Fibroblast of skin of right quadriceps (primary cell): Measurements from ENCODE around the gene MTG2.

Experiments
- DNase-seq: peaks from one replicate; pipeline ENCODE4 v3.0.0-alpha.2; 2013

Gene MTG2

DNA sequence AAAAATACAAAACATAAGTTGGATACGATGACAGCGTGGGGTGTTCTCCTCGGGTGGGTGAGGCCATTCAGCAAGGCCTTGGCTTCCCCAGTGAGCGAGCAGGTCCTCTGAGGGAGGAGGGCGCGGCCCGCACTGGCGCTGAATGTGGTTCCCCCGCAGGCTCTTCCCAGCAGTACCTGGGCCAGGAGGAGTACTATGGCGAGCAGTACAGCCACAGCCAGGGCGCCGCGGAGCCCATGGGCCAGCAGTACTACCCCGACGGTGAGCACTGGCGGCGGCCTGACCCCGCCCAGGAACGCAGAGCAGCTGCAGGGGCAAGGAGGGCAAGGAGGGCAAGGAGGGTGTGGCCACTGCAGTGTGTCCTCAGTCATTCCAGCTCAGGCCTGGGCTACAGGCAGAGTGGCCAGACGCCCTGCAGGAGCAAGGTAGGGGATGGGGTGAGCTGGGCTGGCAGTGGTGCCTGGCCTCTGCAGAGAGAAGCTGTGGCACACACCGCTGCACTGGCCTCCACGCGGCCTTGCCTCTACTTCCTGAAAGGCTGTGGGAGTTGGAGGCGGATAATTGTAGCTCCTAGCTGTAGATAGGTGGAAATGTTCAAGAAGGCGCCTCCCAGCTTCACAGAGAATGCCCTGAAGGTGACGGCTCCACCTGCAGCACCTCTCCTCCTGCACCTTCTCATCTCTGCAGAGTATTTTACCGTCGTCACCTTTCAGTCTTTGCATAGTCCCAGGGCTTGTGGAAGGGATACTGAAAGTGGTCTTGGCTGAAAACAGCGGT lies 18.7 kb upstream of the MTG2 start:
- no peak for DNase-seq

DNA sequence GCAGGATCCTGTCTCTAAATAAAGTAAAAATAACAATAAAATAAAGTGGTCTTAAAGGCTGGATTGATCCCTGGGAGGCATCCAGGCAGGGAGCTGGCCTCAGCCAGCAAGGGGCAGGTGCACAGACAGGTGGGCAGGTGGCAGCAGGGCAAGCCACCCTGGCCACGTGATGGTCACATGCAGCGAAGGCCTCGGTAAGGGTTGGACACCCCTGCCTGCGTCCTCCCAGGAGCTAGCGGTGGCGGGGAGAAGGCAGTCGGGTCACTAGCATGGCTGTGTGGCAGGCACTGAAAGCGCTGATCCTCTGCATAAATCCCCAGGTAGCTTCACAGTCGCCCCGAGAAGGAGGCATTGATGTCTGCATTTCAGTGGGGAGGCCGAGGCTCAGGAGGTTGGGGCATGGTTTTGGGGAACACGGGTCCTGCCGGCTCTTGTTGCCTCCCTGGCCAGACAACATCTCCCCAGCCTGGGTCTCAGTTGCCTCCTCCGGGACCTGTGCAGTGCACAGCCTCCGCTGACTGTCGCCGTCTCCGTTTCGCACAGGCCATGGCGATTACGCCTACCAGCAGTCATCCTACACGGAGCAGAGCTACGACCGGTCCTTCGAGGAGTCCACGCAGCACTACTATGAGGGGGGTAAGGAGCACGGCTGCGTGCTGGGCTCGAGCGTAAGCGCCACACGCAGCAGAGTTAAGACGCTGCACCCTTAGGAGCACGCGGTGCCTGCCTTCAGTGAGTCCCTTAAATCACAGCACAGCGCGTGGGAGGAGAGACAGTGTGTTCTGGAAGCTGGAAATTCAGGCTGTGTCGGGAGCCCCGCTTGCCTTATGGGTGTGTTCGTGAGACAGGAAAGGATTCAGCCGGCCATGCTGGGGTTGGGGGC lies 17.7 kb upstream of the MTG2 start:
- DNase-seq, result no peak

DNA sequence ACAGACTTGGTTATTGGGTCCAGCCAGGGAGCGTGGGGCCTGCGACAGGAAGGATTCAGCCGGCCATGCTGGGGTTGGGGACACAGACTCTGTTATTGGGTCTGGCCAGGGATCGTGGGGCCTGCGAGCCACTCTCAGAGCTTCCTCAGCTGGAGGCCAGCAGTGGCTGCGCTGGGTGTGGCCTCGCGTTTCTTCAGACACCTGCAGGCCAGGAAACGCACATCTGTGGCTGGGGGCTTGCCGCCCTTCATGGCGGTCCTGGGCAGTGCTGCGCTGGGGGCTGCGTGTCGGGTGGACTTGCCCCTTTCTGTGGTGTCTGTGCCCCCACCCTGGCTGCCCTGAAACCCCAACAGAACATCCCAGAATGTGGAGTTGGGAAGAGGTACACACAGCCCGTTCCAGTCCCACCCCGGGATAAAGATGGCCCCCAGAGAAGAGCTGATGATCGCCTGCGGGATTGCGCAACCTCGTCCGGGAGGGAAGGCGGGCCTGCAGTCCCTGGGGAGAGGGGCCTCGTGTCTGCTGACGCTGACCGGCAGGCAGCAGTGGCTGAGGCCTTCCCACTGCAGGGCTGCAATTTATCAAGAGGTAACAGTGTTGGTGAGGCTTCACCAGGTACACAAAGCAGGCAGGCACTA lies 16.9 kb upstream of the MTG2 start:
- DNase-seq, result no peak

DNA sequence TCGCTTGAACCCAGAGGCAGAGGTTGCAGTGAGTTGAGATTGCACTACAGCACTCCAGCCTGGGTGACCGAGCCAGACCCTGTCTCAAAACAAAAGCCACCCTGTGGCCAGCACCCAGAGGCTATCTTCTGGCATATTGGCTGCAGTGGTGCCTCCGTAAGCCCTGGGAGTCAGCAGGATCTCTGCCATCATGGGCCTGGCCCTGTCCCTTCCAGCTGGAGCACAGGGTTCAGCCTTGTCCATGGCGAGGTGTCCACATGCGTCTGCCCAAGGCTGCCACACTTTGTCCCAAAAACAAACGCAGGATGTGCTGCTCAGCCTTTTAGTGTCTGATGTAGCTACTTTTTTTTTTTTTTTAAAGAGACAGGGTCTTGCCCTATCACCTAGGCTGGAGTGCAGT lies 15.4 kb upstream of the MTG2 start:
- no peak for DNase-seq

DNA sequence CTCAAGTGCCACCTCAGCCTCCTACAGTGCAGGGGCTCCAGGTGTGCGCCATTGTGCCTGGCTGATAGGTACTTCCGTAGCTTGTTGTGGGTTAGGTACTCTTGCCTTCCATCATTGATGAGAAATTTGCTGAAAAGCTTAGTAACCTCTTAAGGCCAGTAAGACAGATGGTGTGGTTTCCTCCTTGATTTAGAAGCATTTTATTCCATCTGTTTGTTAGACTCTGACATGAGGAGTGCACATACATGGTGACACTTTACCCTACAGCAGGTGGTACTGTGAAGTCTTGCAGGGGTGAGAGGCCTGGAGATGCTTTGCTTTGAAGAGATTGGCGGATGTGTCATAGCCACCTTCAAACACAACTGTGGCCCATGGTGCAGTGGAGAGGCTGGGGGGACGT lies 14.8 kb upstream of the MTG2 start:
- DNase-seq, result no peak

DNA sequence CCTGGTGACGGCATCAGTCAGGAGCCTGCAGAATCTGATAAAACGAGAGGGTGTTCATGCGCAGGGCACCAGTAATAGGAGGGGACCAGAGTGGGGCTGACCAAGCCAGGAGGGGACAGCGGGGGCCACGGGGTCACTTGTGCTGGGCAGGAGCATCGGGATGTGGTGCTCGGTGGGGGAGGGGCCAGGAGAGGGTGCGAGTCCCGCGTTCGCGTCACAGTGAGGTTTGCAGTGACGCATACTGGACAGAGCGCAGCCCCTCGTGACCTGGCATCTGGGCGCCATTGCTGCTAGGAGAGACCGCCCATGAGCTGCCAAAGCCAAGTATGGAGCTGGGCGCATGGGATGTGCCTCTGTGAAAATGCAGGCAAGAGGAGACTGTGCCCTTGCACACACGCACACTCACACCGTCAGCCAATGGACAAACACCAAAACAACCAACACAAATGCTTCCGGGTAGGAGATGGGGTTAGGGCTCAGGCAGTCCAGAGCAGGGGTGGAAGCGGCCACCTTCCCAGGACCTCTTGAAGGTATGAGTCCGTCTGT lies 13.9 kb upstream of the MTG2 start:
- DNase-seq, result no peak

DNA sequence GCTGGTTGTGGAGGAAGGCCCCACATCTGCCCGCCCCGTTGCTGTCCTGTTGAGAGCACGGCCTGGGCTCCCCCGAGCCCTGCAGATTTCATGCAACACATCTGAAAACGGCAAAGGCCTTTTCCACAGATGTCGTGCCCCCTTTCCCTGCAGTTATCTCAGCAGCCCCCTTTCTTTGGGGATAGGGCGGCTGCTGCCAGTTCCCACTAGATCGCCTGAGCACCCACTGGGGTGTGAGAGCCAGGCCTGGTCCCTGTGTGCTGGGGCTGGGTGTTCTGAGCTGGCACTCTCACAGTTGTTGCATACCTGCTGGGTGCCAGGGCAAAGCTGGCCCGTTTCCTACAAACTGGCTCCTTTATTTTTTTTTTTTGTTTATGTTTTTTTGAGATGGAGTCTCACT lies 12.3 kb upstream of the MTG2 start:
- DNase-seq, result no peak

DNA sequence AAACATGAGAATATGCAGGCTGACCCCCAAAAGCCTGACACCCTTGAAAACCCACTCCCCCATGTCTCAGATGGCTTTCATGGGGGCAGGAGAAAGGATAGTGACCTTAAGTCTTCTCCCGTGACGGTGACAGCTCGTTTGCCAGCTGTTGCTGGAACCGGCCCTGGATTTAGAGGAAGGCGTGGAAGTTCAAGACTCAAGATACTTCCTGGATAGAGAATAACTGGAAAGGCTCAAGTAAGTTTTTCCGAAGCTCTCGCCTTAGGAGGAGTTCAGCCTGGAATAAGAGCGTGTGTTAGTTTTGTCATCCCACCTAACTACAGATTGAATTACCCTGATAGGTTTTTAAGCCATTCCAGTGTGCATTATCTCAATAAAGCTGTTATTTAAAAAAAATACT lies 11.6 kb upstream of the MTG2 start:
- DNase-seq, result no peak

DNA sequence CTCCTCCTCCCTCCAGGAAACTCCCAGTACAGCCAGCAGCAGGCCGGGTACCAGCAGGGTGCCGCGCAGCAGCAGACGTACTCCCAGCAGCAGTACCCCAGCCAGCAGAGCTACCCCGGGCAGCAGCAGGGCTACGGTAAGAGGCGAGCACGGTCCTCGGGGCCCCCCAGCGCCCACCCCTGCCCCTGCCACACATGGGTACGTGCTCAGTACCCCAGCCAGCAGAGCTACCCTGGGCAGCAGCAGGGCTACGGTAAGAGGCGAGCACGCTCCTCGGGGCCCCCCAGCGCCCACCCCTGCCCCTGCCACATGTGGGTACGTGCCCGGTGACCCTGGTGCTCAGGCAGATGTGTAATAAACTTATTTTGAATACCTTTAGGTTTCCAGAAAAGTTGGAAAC lies 10.2 kb upstream of the MTG2 start:
- no peak for DNase-seq

DNA sequence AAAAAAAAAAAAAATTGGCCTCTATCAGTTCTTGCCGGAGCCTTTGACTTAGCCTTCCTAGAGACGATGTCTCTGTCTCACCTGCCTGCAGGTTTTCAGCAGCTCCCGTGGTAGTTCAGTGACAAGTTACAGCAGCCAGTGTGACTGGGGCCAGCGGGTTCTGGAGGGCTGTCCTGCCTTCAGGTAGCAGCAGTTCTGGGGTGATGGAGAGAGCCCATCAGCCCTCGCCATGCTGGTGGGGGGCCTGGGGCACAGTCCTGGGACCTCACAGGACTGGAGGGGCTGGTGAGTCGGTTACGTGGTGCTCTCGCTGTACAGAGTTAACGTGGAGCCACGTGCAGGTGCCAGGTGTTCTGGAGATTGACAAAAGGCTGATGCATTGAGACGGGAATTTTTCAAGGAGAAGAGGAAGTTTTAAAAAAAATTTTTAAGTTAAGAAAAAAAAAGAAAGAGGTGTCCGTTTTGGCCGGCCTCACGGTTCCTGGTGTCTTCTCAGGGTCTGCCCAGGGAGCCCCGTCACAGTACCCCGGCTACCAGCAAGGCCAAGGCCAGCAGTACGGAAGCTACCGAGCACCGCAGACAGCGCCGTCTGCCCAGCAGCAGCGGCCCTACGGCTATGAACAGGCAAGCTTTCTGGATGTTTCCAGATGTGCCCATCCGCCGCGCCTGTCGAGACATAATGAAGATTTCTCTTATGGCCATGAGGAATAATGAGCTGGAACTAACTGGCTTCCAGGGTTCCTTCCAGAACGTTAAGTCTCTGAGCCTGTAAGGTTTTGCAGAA lies 8.6 kb upstream of the MTG2 start:
- DNase-seq, result no peak

DNA sequence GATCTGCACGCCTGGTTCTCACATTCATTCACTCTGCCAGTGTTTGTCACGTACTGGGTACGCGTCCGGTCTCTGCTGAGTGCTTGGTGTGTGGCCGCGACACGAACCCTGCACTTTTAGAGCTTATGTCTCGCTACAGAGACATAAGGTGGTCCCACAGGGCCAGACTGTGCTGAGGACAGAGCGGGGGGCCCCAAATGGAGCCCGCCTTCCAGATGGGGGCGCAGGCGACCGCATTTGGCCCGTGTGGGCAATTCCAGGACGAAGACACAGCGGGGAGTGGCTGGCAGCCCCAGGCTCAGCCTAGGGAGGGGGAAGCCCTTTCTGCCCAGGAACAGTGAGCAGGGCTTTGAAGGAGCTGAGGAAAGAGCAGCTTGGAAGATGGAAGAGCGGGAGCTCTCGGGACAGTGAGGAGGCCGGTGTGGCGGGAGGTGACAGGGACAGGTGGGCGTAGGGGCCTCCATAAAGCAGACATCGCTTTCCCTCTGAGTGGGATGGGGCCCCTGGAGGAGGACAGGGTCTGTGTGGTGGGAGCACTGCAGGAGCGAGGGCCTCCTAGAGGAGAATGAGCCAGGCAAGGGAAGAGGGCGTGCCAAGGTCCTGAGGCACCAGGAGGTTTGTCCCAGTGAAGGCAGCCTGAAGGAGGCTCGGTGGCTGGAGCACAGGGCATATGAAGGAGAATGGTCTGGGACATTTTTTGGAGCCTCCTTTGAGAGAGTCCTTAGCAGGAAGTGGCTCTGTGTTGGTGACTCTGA lies 7.8 kb upstream of the MTG2 start:
- no peak for DNase-seq

DNA sequence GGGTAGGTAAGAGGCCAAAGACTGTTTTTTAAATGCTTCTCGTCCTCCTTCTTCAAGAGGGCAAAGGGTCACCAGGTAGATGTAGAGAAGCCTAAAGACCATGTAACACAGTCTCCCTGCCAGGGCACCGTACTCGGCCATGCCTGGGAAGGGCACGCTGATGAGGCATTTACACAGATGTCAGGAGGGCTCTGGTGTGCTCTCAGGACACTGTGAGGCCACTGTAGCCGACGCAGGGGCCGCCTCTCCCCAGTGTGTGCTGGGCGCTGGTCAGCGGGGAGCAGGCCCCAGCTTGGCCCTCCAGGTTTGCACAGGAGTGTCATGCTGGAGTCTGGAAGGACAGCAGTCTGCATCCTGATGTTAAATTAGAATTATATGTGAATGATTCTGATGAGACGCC lies 7.1 kb upstream of the MTG2 start:
- no peak for DNase-seq

DNA sequence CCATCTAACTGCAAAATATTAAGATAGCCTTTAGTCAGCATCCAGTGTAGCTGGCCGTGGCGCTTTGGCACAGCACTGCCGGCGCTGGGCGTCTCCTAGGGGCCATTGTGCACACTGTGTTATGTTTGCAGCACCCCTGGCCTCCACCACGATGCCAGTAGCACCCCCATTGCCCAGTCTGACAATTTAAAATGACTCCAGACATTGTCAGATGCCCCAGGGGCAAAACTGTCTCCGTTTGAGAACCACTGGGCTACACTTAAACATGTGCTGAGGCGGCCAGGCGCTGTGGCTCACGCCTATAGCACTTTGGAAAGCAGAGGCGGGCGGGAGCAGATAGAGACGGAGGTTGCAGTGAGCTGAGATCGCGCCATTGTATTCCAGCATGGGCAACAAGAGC lies 6.0 kb upstream of the MTG2 start:
- no peak for DNase-seq

DNA sequence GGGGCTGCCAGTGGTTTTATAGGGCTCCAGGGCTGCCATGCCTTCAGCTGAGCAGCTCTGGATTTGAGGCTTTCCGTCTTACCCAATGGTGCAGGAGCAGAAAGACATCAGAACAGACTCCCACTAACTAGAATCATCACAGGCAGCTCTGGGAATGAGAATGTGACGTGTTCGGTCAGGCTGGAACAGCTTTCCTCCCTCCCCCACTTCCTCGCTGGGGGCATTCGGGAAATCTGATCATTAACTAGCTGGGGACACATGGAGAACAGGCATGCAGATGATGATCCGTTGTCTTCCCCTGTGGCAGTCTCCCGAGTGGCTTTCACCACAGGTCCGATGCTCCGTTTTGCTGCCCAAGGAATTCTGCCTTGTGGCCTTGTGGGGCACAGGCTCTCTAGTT lies 5.5 kb upstream of the MTG2 start:
- DNase-seq, result peak; percentile 53

DNA sequence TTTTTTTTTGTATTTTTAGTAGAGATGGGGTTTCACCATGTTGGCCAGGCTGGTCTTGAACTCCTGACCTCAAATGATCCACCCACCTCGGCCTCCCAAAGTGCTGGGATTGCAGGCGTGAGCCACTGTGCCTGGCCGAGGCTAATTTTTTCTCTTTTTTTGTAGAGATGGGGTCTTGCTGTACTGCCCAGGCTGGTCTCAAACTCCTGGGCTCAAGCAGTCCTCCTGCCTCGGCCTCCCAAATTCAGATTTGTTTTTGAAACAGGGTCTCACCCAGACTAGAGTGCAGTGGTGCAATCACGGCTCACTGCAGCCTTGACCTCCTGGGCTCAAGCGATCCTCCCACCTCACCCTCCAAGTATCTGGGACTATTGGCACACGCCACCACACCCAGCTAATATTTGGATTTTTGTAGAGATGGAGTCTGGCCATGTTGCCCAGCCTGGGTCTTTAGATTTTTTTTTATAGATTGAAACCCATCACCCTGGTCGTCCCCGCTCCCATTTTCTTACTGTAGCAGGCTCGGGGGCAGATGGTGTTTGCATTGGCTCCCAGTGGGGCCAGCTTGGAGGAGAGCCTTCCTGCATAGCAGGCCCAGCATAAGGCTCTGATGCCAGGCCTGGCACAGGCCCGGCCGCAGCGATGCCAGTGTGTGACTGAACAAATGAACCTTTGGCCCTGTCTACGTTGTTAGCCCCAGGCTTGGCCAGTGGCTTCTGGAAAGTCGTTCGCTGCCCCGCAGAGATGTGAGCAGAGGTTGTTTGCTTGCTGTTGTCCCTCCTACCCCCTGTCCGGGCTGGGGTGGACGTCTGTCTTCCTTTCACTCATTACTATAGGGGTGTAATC lies 4.3 kb upstream of the MTG2 start:
- no peak for DNase-seq

DNA sequence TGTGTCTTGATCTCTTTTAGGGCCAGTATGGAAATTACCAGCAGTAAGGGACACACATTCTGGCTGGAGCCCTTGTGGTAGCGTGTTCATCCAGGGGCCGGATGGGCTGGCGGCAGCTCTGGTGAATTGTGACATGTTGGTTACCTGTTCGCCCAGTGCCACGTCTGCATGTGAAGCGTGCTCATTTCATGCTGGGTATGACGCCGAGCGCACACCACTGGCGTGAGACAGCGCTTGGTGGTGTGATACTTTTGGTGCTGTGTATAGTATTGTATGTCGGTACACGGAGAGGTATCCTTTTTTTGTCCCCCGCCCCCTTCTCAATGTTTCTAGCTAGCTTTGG lies 3.7 kb upstream of the MTG2 start:
- no peak for DNase-seq

DNA sequence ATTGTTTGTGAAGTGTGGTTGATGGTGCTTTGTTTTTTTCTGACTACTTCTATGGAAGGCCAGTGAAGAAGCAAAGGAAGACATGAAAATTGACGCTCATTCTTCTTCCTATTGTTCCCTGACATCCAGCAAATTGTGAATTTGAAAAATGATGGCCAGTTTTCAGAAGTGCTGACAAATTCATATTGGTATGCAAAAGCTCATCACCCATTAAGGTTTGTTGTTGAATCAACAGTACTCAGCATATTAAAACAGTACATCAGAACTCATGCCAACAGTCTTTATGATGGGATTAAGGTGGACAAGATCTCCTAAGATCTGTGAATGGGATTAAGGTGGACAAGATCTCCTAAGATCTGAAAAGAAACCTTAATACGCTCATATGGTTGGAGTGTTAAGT lies 1.0 kb upstream of the MTG2 start:
- no peak for DNase-seq

DNA sequence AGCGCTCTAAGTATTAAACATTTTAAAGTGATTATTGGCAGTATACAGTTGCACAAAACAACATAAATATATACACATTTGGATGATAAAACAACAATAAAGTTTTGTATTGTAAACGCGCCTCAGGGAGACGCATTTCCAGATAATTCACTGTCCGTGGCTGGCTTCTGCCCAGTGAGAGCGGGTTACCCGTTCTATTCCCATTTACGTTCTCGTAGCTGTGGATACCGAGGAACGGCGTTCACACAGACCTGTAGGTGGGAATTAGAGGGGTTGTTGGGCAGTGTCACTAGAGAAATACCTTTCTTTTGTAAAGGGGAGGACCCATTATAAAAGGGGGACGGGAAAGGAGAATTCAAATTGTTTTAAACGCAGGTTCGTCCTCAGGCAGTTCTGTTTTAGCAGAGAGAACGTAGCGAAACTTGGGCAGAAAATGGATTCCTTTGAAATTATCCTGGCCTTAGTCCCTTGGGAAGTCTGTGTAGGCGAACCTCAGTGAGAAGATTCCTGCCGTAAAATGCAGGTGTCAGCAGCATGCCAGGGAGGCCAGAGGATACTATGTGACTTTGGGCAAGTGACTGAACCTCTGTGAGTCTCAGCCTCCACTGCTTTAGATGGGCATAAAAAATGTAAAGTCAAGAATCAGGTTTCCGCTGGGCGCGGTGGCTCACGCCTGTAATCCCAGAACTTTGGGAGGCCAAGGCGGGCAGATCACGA lies 756 bp downstream of the MTG2 start:
- DNase-seq, result no peak

DNA sequence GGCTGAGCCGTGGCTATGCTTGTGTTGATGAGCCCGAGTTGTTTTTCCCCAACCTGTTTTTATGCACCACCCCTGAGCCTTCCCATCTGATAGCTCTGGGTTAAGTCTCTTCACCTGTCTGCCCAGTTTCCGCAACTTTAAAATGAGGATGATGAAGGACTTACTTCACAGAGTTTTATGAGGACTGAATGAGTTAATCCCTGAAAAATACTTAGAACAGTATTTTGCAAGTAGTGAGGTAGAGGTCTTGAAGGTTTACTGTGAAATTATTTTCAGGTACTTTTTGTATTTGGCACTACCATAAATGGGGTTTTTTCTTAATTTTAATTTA lies 3.2 kb downstream of the MTG2 start:
- DNase-seq, result no peak
